Body of pancreas (tissue), 4 donors: Measurements from ENCODE around the gene LRRC27.

Source experiments
- POLR2A ChIP-seq, 3 donors: fragments of 450-650 bp; IDR thresholded peaks; one replicate each; pipeline ENCODE4 v1.6.1; 2016; ENCODE audit warnings: antibody characterized with exemption in 3 of 3, mild to moderate bottlenecking in 2 of 3
- TF ChIP-seq, protein P1 (sequence below), 7 experiments: fragments of 450-650 bp in 4 of 7; fragments of 200-600 bp in 3 of 7; sonication (generic) in 3 of 7; IDR thresholded peaks; one replicate each; pipeline ENCODE4 v1.5.1; 2016 to 2019; ENCODE audit warnings: antibody characterized with exemption in 7 of 7

DNA sequence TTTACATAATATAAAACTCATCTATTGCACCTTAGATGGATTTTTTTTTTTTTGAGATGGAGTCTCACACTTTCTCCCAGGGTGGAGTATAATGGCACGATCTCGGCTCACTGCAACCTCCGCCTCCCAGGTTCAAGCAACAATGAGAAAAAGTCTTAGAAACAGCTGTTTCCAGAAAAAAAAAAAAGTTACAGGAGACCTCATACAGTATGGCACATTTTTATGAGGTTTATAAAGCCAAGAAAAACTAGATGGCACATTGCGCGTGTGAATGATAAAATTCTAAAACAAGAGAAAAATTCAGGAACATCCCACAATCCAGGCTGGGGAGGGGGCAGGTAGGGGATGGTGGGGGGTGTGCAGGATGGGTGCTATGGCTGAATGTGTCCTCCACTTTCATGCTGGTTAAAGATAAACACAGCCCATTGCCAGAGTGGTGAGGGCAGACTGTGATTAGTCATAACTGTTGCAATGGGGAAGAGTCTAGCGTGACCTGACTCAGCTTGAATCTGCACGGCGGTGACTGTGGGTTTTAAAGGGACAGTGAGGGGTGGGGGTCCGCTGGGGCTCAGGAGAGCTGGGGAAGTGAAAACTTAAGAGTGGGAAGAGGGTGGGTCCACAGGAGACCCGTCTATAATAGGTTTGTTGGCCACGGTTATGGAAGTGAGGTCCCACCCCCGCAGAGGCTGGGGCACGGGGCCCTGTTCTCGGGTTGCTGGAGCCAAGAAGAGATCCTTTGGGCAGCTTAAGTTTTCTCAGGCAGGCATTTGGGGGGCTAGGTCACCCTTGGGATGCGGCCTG lies 11.9 kb upstream of the LRRC27 start:
- TF ChIP-seq, protein P1, sequence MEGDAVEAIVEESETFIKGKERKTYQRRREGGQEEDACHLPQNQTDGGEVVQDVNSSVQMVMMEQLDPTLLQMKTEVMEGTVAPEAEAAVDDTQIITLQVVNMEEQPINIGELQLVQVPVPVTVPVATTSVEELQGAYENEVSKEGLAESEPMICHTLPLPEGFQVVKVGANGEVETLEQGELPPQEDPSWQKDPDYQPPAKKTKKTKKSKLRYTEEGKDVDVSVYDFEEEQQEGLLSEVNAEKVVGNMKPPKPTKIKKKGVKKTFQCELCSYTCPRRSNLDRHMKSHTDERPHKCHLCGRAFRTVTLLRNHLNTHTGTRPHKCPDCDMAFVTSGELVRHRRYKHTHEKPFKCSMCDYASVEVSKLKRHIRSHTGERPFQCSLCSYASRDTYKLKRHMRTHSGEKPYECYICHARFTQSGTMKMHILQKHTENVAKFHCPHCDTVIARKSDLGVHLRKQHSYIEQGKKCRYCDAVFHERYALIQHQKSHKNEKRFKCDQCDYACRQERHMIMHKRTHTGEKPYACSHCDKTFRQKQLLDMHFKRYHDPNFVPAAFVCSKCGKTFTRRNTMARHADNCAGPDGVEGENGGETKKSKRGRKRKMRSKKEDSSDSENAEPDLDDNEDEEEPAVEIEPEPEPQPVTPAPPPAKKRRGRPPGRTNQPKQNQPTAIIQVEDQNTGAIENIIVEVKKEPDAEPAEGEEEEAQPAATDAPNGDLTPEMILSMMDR (IDR thresholded peaks at IDR 0.05) = no peak
- TF ChIP-seq POLR2A (IDR thresholded peaks at IDR 0.05) = no peak
